Liver (tissue), 9 donors: ENCODE measurements around the gene PCTP. TPM values are rescaled to one million over a fixed set of nuclear protein-coding genes. Genes with fewer than 3 reads are reported as not detected.

Source experiments
- DNase-seq: peaks from one replicate; pipeline ENCODE4 v3.0.0-alpha.2; 2017; ENCODE audit warnings: low spot score
- H3K27ac ChIP-seq, 2 donors: one replicate each; pipeline ENCODE4 v1.7.0; 2013; ENCODE audit warnings: inconsistent platforms in 2 of 2, low read length in 2 of 2, control low read depth in 1 of 2, low read depth in 1 of 2, mild to moderate bottlenecking in 1 of 2
- H3K27me3 ChIP-seq, 4 donors: one replicate each; pipeline versions ENCODE4 v1.6.1 to v1.7.0; 2013; ENCODE audit warnings: low read length in 3 of 4, inconsistent platforms in 1 of 4, mild to moderate bottlenecking in 1 of 4, moderate library complexity in 1 of 4; ENCODE audit not compliant: control insufficient read depth in 4 of 4, insufficient read depth in 4 of 4
- H3K36me3 ChIP-seq, 4 donors: one replicate each; pipeline versions ENCODE4 v1.6.1 to v1.7.0; 2013; ENCODE audit warnings: low read length in 3 of 4, mild to moderate bottlenecking in 3 of 4, low read depth in 1 of 4, moderate library complexity in 1 of 4; ENCODE audit not compliant: control insufficient read depth in 4 of 4, insufficient read depth in 3 of 4
- H3K4me1 ChIP-seq, 4 donors: one replicate each; pipeline versions ENCODE4 v1.6.1 to v1.7.0; 2013; ENCODE audit warnings: low read length in 3 of 4, mild to moderate bottlenecking in 3 of 4, moderate library complexity in 1 of 4; ENCODE audit not compliant: control insufficient read depth in 4 of 4, insufficient read depth in 4 of 4
- H3K4me3 ChIP-seq, 3 donors: one replicate each; pipeline versions ENCODE4 v1.6.1 to v1.7.0; 2013; ENCODE audit warnings: low read length in 3 of 3, control low read depth in 1 of 3, low read depth in 1 of 3, mild to moderate bottlenecking in 1 of 3
- H3K9ac ChIP-seq, 2 donors: one replicate each; pipeline ENCODE4 v1.7.0; 2013; ENCODE audit warnings: low read length in 2 of 2, mild to moderate bottlenecking in 2 of 2, moderate library complexity in 2 of 2, control low read depth in 1 of 2, low read depth in 1 of 2
- H3K9me3 ChIP-seq, 4 donors: one replicate each; pipeline versions ENCODE4 v1.6.1 to v1.7.0; 2013; ENCODE audit warnings: low read length in 3 of 4; ENCODE audit not compliant: control insufficient read depth in 4 of 4
- CTCF ChIP-seq: fragments of 150-350 bp; IDR thresholded peaks from 2 replicates; pipeline ENCODE4 v1.5.1; 2017; ENCODE audit warnings: improper control_type of control experiment, low read depth, low read length; ENCODE audit not compliant: missing input control
- EGR1 ChIP-seq, 2 donors: IDR thresholded peaks; 2 replicates each; pipeline ENCODE4 v1.6.1; 2016 to 2018; ENCODE audit warnings: antibody characterized with exemption in 2 of 2, low read depth in 2 of 2
- FOXA1 ChIP-seq: IDR thresholded peaks from 2 replicates; pipeline ENCODE4 v1.6.1; 2016; ENCODE audit warnings: antibody characterized with exemption
- FOXA2 ChIP-seq: IDR thresholded peaks from 2 replicates; pipeline ENCODE4 v1.6.1; 2016; ENCODE audit warnings: antibody characterized with exemption
- GABPA ChIP-seq, 2 donors: IDR thresholded peaks in 1 of 2; conservative IDR thresholded peaks in 1 of 2; 2 replicates each; pipeline ENCODE4 v1.6.1; 2016; ENCODE audit warnings: antibody characterized with exemption in 2 of 2, mild to moderate bottlenecking in 1 of 2, moderate library complexity in 1 of 2
- HNF4A ChIP-seq, 2 donors: conservative IDR thresholded peaks; 2 replicates each; pipeline ENCODE4 v1.6.1; 2016; ENCODE audit warnings: antibody characterized with exemption in 2 of 2, mild to moderate bottlenecking in 2 of 2
- HNF4G ChIP-seq: IDR thresholded peaks from 2 replicates; pipeline ENCODE4 v1.6.1; 2016; ENCODE audit warnings: antibody characterized with exemption
- JUND ChIP-seq, 2 donors: IDR thresholded peaks; 2 replicates each; pipeline ENCODE4 v1.6.1; 2016; ENCODE audit warnings: antibody characterized with exemption in 2 of 2
- NR2F2 ChIP-seq: IDR thresholded peaks from 2 replicates; pipeline ENCODE4 v1.6.1; 2016; ENCODE audit warnings: antibody characterized with exemption
- RAD21 ChIP-seq, 2 donors: IDR thresholded peaks; 2 replicates each; pipeline ENCODE4 v1.6.1; 2016; ENCODE audit warnings: antibody characterized with exemption in 2 of 2, mild to moderate bottlenecking in 2 of 2
- REST ChIP-seq: IDR thresholded peaks from 2 replicates; pipeline ENCODE4 v1.6.1; 2016; ENCODE audit warnings: antibody characterized with exemption, mild to moderate bottlenecking
- RXRA ChIP-seq, 2 donors: IDR thresholded peaks; 2 replicates each; pipeline ENCODE4 v1.6.1; 2017 to 2018; ENCODE audit warnings: antibody characterized with exemption in 2 of 2, mild to moderate bottlenecking in 1 of 2
- SP1 ChIP-seq: IDR thresholded peaks from 2 replicates; pipeline ENCODE4 v1.6.1; 2018; ENCODE audit warnings: antibody characterized with exemption, mild to moderate bottlenecking
- TAF1 ChIP-seq: conservative IDR thresholded peaks from 2 replicates; pipeline ENCODE4 v1.6.1; 2016; ENCODE audit warnings: antibody characterized with exemption, mild to moderate bottlenecking
- YY1 ChIP-seq: IDR thresholded peaks from 2 replicates; pipeline ENCODE4 v1.6.1; 2016; ENCODE audit warnings: antibody characterized with exemption, mild to moderate bottlenecking
- WGBS: extraction: QIAGEN DNeasy Blood & Tissue Kit; methylation state at CpG from one replicate; pipeline ENCODE4 v1.1.7; 2013; 5-methylcytosine and 5-hydroxymethylcytosine counted together
- polyA plus RNA-seq, 2 donors: library from polyadenylated mRNA; stranded (reverse) in 1 of 2; unstranded in 1 of 2; fragments of 200-250 nt in 1 of 2; fragments of >200 nt in 1 of 2; fragmentation: Nextera tagmentation in 1 of 2; extraction: Ambion mirVana in 1 of 2; gene quantifications; one replicate each; pipeline versions ENCODE4 v1.2.1 to v1.2.3, GENCODE V29; 2013 to 2015
- total RNA-seq, 2 donors: library from RNA; depleted of rRNA; stranded (reverse); fragments of >200 nt; gene quantifications; one replicate each; pipeline ENCODE4 v1.2.3, GENCODE V29; 2014
- TF ChIP-seq, protein P1 (sequence below): IDR thresholded peaks from 2 replicates; pipeline ENCODE4 v1.6.1; 2016; ENCODE audit warnings: antibody characterized with exemption
- TF ChIP-seq, protein P2 (sequence below): IDR thresholded peaks from 2 replicates; pipeline ENCODE4 v1.6.1; 2016; ENCODE audit warnings: antibody characterized with exemption
- TF ChIP-seq, protein P3 (sequence below): IDR thresholded peaks from 2 replicates; pipeline ENCODE4 v1.6.1; 2016; ENCODE audit warnings: antibody characterized with exemption
- donor health status: healthy.
- donor health status: healthy.
- donor health status: healthy.
- donor health status: healthy.
- donor health status: healthy.

Gene PCTP
- total and polyA plus RNA-seq, 4 donors = 25.0 to 79.0 (median 55.8) TPM

DNA sequence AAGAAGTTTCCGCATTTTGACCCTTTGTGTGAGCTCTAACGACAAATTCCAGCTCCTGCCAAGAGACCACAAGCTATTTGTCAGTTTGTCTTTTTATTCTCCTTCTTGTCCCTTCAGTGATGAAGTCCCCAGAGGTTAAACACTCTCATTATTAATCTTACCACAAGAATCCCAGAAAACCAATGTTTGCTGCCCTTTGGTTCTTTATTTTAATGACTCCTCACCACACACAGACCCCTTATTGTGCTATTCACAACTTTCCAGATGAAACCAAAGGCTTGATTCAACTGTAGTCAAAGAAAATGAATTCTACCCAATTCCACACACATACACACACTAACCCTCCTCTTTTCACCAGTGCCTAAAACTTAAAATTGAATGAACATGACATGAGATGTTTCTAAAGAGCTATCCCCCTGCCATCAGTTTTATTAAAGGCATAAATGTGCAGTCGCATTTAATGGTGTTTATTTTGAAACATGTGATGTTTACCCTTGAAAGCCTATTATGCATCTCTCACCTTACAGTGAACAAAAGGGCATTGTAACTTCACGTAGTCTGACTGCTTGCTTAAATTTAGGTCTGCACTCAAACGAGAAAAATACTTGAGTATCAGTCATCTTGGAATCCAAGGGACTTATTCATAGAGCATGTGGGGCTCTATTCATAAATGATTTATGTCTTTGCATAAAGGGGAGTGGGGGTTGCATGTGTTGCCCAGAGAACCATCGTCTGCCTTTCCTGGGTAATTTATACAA lies 44.1 kb downstream of the PCTP start:
- DNase-seq = no peak
- Histone ChIP-seq H3K36me3 (no peaks in the 10 kb centered on the region), H3K9me3 (no peaks in the 10 kb centered on the region), H3K4me1 (no peaks in the 10 kb centered on the region), H3K9ac (no peak overlapping the region), H3K27me3 (no peaks in the 10 kb centered on the region), H3K27ac (no peak overlapping the region), H3K4me3 (no peak overlapping the region)
- WGBS = 59% methylated on average over 6 of the region's 6 CpGs
- TF ChIP-seq HNF4A (conservative IDR thresholded peaks at IDR 0.05) = no peak
- no peak for TF ChIP-seq RXRA (IDR thresholded peaks at IDR 0.05)
- TF ChIP-seq JUND (IDR thresholded peaks at IDR 0.05) = no peak
- TF ChIP-seq, protein P1, sequence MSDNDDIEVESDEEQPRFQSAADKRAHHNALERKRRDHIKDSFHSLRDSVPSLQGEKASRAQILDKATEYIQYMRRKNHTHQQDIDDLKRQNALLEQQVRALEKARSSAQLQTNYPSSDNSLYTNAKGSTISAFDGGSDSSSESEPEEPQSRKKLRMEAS = no peak
- TF ChIP-seq SP1 = no peak
- no peak for TF ChIP-seq TAF1
- no peak for TF ChIP-seq CTCF
- TF ChIP-seq REST = no peak
- TF ChIP-seq, protein P2, sequence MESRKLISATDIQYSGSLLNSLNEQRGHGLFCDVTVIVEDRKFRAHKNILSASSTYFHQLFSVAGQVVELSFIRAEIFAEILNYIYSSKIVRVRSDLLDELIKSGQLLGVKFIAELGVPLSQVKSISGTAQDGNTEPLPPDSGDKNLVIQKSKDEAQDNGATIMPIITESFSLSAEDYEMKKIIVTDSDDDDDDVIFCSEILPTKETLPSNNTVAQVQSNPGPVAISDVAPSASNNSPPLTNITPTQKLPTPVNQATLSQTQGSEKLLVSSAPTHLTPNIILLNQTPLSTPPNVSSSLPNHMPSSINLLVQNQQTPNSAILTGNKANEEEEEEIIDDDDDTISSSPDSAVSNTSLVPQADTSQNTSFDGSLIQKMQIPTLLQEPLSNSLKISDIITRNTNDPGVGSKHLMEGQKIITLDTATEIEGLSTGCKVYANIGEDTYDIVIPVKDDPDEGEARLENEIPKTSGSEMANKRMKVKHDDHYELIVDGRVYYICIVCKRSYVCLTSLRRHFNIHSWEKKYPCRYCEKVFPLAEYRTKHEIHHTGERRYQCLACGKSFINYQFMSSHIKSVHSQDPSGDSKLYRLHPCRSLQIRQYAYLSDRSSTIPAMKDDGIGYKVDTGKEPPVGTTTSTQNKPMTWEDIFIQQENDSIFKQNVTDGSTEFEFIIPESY = no peak
- no peak for TF ChIP-seq FOXA2
- no peak for TF ChIP-seq HNF4G
- TF ChIP-seq GABPA (IDR thresholded peaks at IDR 0.05 in 1 of 2, conservative IDR thresholded peaks at IDR 0.05 in 1 of 2) = no peak
- TF ChIP-seq, protein P3, sequence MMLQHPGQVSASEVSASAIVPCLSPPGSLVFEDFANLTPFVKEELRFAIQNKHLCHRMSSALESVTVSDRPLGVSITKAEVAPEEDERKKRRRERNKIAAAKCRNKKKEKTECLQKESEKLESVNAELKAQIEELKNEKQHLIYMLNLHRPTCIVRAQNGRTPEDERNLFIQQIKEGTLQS = no peak
- no peak for TF ChIP-seq YY1
- TF ChIP-seq RAD21 (IDR thresholded peaks at IDR 0.05) = no peak
- TF ChIP-seq EGR1 (IDR thresholded peaks at IDR 0.05; ENCODE audit: low read depth in 2 of 2) = no peak
- no peak for TF ChIP-seq FOXA1
- no peak for TF ChIP-seq NR2F2
